Natural killer cell treated with Interleukin-12 subunit alpha and Interleukin-12 subunit beta and Interleukin-15 and Interleukin-18, amount 100 ng/mL, for 72 hours (primary cell): ENCODE results near the gene PPTC7. TPM values are rescaled to one million over a fixed set of nuclear protein-coding genes. Genes with fewer than 3 reads are reported as not detected.
"Not testable (repeated sequence)": the region's sequence is repeated elsewhere in the genome, so short reads cannot be mapped to it uniquely, and the experiment has no call there.

Experiments
- ATAC-seq, 2 donors: fragments of 150-1000 bp; cut with Tn5 transposase in 1 of 2; sonication (Bioruptor Pico), chemical (Tn5 transposase) in 1 of 2; 2 replicates each; pipeline ENCODE4 v1.10.0; 2021
- DNase-seq: peaks from one replicate; pipeline ENCODE4 v3.0.0; 2022; ENCODE audit warnings: low spot score
- H3K27ac Mint-ChIP-seq, 2 donors: 1 replicate in 1 of 2; 2 replicates in 1 of 2; pipeline ENCODE4 v1.8.0; 2022; ENCODE audit warnings: mixed read lengths in 2 of 2, mild to moderate bottlenecking in 1 of 2, moderate library complexity in 1 of 2
- H3K27me3 Mint-ChIP-seq, 2 donors: 1 replicate in 1 of 2; 2 replicates in 1 of 2; pipeline ENCODE4 v1.8.0; 2022; ENCODE audit warnings: mixed read lengths in 2 of 2
- H3K36me3 Mint-ChIP-seq: one replicate; pipeline ENCODE4 v1.8.0; 2022; ENCODE audit warnings: mixed read lengths
- H3K4me1 Mint-ChIP-seq, 2 donors: 1 replicate in 1 of 2; 2 replicates in 1 of 2; pipeline ENCODE4 v1.8.0; 2022; ENCODE audit warnings: low read depth in 2 of 2, mixed read lengths in 2 of 2, mild to moderate bottlenecking in 1 of 2
- H3K4me3 Mint-ChIP-seq: one replicate; pipeline ENCODE4 v1.8.0; 2022; ENCODE audit warnings: mixed read lengths
- H3K9me3 Mint-ChIP-seq: 2 replicates; pipeline ENCODE4 v1.8.0; 2022; ENCODE audit warnings: mixed read lengths
- total RNA-seq, 2 donors: library from RNA; stranded (reverse); gene quantifications; one replicate each; pipeline ENCODE4 v1.2.3, GENCODE V29; 2022

The PPTC7 gene
- total RNA-seq, 2 donors from 2014 or later = 35.2 to 42.1 TPM

GRCh38 chr12:110561471-110562201, 21.5 kb downstream of the PPTC7 start:
- ATAC-seq (no peak), DNase-seq (no peak)
- Mint-ChIP-seq H3K27me3 (no peaks in the 10 kb centered on the region), H3K4me3 (peak overlapping the region; percentile 27), H3K36me3 (peaks cover 9% of the 10 kb centered on the region), H3K9me3 (peaks cover 3% of the 10 kb centered on the region), H3K4me1 (peaks cover 44 to 45% of the 10 kb centered on the region in 2 donors), H3K27ac (peak overlapping the region; percentile 89 to 97)

- H3K4me1 Mint-ChIP-seq = peaks cover 46 to 51% of the 10 kb centered on the region in 2 donors
- ATAC-seq (no peak), DNase-seq (no peak)
- H3K36me3 Mint-ChIP-seq = peaks cover 9% of the 10 kb centered on the region
- H3K4me3 Mint-ChIP-seq = no peak overlapping the region
- H3K27me3 Mint-ChIP-seq = no peaks in the 10 kb centered on the region
- H3K27ac Mint-ChIP-seq = peak overlapping the region in 1 of 2 donors; percentile 97
- peaks cover 3% of the 10 kb centered on the region for H3K9me3 Mint-ChIP-seq
Observed at GRCh38 chr12:110560946-110561345, 22.2 kb downstream of the PPTC7 start.

GRCh38 chr12:110560048-110560447, 23.1 kb downstream of the PPTC7 start:
- H3K4me1 Mint-ChIP-seq = peaks cover 49 to 55% of the 10 kb centered on the region in 2 donors
- no peak overlapping the region for H3K4me3 Mint-ChIP-seq
- DNase-seq (no peak), ATAC-seq (no peak)
- peaks cover 9% of the 10 kb centered on the region for H3K36me3 Mint-ChIP-seq
- no peak overlapping the region for H3K27ac Mint-ChIP-seq
- H3K9me3 Mint-ChIP-seq = peaks cover 3% of the 10 kb centered on the region
- no peaks in the 10 kb centered on the region for H3K27me3 Mint-ChIP-seq

- not testable (repeated sequence) for H3K4me3 Mint-ChIP-seq, ATAC-seq, DNase-seq, H3K27me3 Mint-ChIP-seq, H3K9me3 Mint-ChIP-seq, H3K36me3 Mint-ChIP-seq, H3K27ac Mint-ChIP-seq
- peaks cover 48 to 54% of the 10 kb centered on the region in 2 donors for H3K4me1 Mint-ChIP-seq
Observed at GRCh38 chr12:110558945-110559344, 24.2 kb downstream of the PPTC7 start.

GRCh38 chr12:110557300-110557699, 25.8 kb downstream of the PPTC7 start:
- ATAC-seq = no peak
- Mint-ChIP-seq H3K27me3 (no peaks in the 10 kb centered on the region), H3K4me3 (no peak overlapping the region), H3K27ac (peak overlapping the region in 1 of 2 donors; percentile 5), H3K4me1 (peaks cover 43 to 44% of the 10 kb centered on the region in 2 donors), H3K36me3 (peaks cover 9% of the 10 kb centered on the region), H3K9me3 (peaks cover 3% of the 10 kb centered on the region)
- no peak for DNase-seq

- no peak overlapping the region for H3K4me3 Mint-ChIP-seq
- H3K27ac Mint-ChIP-seq = peak overlapping the region in 1 of 2 donors; percentile 21
- ATAC-seq (no peak), DNase-seq (no peak)
- no peaks in the 10 kb centered on the region for H3K27me3 Mint-ChIP-seq
- peaks cover 14% of the 10 kb centered on the region for H3K36me3 Mint-ChIP-seq
- peaks cover 3% of the 10 kb centered on the region for H3K9me3 Mint-ChIP-seq
- peaks cover 47% of the 10 kb centered on the region in 2 donors for H3K4me1 Mint-ChIP-seq
Observed at GRCh38 chr12:110556705-110557104, 26.4 kb downstream of the PPTC7 start.

- Mint-ChIP-seq H3K27ac (peak overlapping the region; percentile 21 to 65), H3K36me3 (peaks cover 15% of the 10 kb centered on the region), H3K27me3 (no peaks in the 10 kb centered on the region), H3K4me1 (peaks cover 42 to 44% of the 10 kb centered on the region in 2 donors), H3K4me3 (peak overlapping the region; percentile 26), H3K9me3 (peaks cover 3% of the 10 kb centered on the region)
- ATAC-seq (no peak), DNase-seq (no peak)
Observed at GRCh38 chr12:110555577-110556406, 27.3 kb downstream of the PPTC7 start.

- Mint-ChIP-seq H3K27ac (no peak overlapping the region), H3K9me3 (peaks cover 3% of the 10 kb centered on the region), H3K4me1 (peaks cover 47 to 49% of the 10 kb centered on the region in 2 donors), H3K36me3 (peaks cover 15% of the 10 kb centered on the region), H3K27me3 (no peaks in the 10 kb centered on the region), H3K4me3 (no peak overlapping the region)
- DNase-seq = no peak
- no peak for ATAC-seq
Observed at GRCh38 chr12:110554184-110554583, 28.9 kb downstream of the PPTC7 start.

GRCh38 chr12:110550981-110551380, 32.1 kb downstream of the PPTC7 start:
- peaks cover 6% of the 10 kb centered on the region for H3K36me3 Mint-ChIP-seq
- no peaks in the 10 kb centered on the region for H3K27me3 Mint-ChIP-seq
- H3K27ac Mint-ChIP-seq = peak overlapping the region in 1 of 2 donors; percentile 63
- H3K9me3 Mint-ChIP-seq = no peaks in the 10 kb centered on the region
- DNase-seq (no peak), ATAC-seq (no peak)
- peaks cover 42 to 46% of the 10 kb centered on the region in 2 donors for H3K4me1 Mint-ChIP-seq
- H3K4me3 Mint-ChIP-seq = no peak overlapping the region

- no peak for DNase-seq
- H3K36me3 Mint-ChIP-seq = peaks cover 6% of the 10 kb centered on the region
- H3K4me1 Mint-ChIP-seq = peaks cover 29 to 43% of the 10 kb centered on the region in 2 donors
- peak overlapping the region in 1 of 2 donors; percentile 63 for H3K27ac Mint-ChIP-seq
- no peaks in the 10 kb centered on the region for H3K9me3 Mint-ChIP-seq
- no peak overlapping the region for H3K4me3 Mint-ChIP-seq
- ATAC-seq = no peak
- H3K27me3 Mint-ChIP-seq = no peaks in the 10 kb centered on the region
Observed at GRCh38 chr12:110549716-110550115, 33.4 kb downstream of the PPTC7 start.

- H3K27ac Mint-ChIP-seq = peak overlapping the region in 1 of 2 donors; percentile 34
- ATAC-seq (no peak), DNase-seq (no peak)
- H3K9me3 Mint-ChIP-seq = no peaks in the 10 kb centered on the region
- H3K27me3 Mint-ChIP-seq = no peaks in the 10 kb centered on the region
- peaks cover 30 to 44% of the 10 kb centered on the region in 2 donors for H3K4me1 Mint-ChIP-seq
- peaks cover 6% of the 10 kb centered on the region for H3K36me3 Mint-ChIP-seq
- H3K4me3 Mint-ChIP-seq = no peak overlapping the region
Observed at GRCh38 chr12:110548678-110549077, 34.4 kb downstream of the PPTC7 start.

- Mint-ChIP-seq H3K27me3 (no peaks in the 10 kb centered on the region), H3K9me3 (no peaks in the 10 kb centered on the region), H3K4me1 (peaks cover 37 to 47% of the 10 kb centered on the region in 2 donors), H3K36me3 (peaks cover 5% of the 10 kb centered on the region), H3K4me3 (no peak overlapping the region), H3K27ac (peak overlapping the region in 1 of 2 donors; percentile 65)
- ATAC-seq = no peak
- DNase-seq = no peak
Observed at GRCh38 chr12:110547090-110547489, 36.0 kb downstream of the PPTC7 start.

- Mint-ChIP-seq H3K4me1 (peaks cover 34 to 43% of the 10 kb centered on the region in 2 donors), H3K4me3 (no peak overlapping the region), H3K27ac (peak overlapping the region in 1 of 2 donors; percentile 65), H3K27me3 (no peaks in the 10 kb centered on the region), H3K36me3 (no peaks in the 10 kb centered on the region), H3K9me3 (no peaks in the 10 kb centered on the region)
- no peak for ATAC-seq
- DNase-seq = no peak
Observed at GRCh38 chr12:110546339-110546738, 36.8 kb downstream of the PPTC7 start.

- H3K4me1 Mint-ChIP-seq = peaks cover 34 to 41% of the 10 kb centered on the region in 2 donors
- no peaks in the 10 kb centered on the region for H3K9me3 Mint-ChIP-seq
- no peak overlapping the region for H3K4me3 Mint-ChIP-seq
- H3K27ac Mint-ChIP-seq = peak overlapping the region in 1 of 2 donors; percentile 65
- H3K36me3 Mint-ChIP-seq = no peaks in the 10 kb centered on the region
- no peaks in the 10 kb centered on the region for H3K27me3 Mint-ChIP-seq
- ATAC-seq = no peak
- DNase-seq = no peak
Observed at GRCh38 chr12:110545812-110546211, 37.3 kb downstream of the PPTC7 start.
